Panc1 (cell line): ENCODE data around the gene KRT86.

ENCODE experiments used
- TCF7L2 ChIP-seq: IDR thresholded peaks from 2 replicates; pipeline ENCODE4 v1.6.1; 2011; ENCODE audit warnings: mild to moderate bottlenecking, low read depth, low read length, inconsistent platforms
- TF ChIP-seq, protein P1 (sequence below), 2 experiments: IDR thresholded peaks; 2 replicates each; pipeline ENCODE4 v1.6.1; 2011 to 2012; ENCODE audit warnings: low read depth in 2 of 2, control low read depth in 1 of 2, low read length in 1 of 2, mild to moderate bottlenecking in 1 of 2, moderate library complexity in 1 of 2; ENCODE audit not compliant: insufficient read depth in 1 of 2
- TF ChIP-seq, protein P2 (sequence below): fragments of 450-650 bp; IDR thresholded peaks from 2 replicates; pipeline ENCODE4 v1.5.1; 2017; ENCODE audit warnings: mild to moderate bottlenecking

DNA sequence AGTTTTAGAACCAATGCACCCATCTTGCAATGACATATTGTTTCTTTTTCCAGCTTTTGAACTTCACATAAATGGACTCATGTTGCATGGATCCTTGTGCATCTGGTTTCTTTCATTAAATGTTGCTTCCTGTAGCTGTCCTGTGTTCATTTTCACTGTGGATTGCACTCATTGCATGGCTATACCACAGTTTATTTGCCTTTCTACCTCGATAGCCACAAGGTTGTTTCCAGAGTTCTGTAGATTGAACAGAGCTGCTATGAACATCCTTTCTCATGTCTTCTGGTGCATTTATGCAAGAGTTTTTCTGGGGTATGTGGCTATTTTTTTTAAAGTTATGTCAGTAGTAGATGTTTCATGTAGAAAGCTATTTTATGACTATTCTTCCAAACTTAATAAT, 20.4 kb downstream of the KRT86 start:
- TF ChIP-seq, protein P1, sequence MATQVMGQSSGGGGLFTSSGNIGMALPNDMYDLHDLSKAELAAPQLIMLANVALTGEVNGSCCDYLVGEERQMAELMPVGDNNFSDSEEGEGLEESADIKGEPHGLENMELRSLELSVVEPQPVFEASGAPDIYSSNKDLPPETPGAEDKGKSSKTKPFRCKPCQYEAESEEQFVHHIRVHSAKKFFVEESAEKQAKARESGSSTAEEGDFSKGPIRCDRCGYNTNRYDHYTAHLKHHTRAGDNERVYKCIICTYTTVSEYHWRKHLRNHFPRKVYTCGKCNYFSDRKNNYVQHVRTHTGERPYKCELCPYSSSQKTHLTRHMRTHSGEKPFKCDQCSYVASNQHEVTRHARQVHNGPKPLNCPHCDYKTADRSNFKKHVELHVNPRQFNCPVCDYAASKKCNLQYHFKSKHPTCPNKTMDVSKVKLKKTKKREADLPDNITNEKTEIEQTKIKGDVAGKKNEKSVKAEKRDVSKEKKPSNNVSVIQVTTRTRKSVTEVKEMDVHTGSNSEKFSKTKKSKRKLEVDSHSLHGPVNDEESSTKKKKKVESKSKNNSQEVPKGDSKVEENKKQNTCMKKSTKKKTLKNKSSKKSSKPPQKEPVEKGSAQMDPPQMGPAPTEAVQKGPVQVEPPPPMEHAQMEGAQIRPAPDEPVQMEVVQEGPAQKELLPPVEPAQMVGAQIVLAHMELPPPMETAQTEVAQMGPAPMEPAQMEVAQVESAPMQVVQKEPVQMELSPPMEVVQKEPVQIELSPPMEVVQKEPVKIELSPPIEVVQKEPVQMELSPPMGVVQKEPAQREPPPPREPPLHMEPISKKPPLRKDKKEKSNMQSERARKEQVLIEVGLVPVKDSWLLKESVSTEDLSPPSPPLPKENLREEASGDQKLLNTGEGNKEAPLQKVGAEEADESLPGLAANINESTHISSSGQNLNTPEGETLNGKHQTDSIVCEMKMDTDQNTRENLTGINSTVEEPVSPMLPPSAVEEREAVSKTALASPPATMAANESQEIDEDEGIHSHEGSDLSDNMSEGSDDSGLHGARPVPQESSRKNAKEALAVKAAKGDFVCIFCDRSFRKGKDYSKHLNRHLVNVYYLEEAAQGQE (IDR thresholded peaks at IDR 0.05; ENCODE audit: insufficient read depth in 1 of 2, low read depth in 2 of 2, low read length in 1 of 2) = no peak
- TF ChIP-seq, protein P2, sequence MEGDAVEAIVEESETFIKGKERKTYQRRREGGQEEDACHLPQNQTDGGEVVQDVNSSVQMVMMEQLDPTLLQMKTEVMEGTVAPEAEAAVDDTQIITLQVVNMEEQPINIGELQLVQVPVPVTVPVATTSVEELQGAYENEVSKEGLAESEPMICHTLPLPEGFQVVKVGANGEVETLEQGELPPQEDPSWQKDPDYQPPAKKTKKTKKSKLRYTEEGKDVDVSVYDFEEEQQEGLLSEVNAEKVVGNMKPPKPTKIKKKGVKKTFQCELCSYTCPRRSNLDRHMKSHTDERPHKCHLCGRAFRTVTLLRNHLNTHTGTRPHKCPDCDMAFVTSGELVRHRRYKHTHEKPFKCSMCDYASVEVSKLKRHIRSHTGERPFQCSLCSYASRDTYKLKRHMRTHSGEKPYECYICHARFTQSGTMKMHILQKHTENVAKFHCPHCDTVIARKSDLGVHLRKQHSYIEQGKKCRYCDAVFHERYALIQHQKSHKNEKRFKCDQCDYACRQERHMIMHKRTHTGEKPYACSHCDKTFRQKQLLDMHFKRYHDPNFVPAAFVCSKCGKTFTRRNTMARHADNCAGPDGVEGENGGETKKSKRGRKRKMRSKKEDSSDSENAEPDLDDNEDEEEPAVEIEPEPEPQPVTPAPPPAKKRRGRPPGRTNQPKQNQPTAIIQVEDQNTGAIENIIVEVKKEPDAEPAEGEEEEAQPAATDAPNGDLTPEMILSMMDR = no peak
- no peak for TF ChIP-seq TCF7L2
